DND-41 (cell line): ENCODE measurements around the gene BMPR1A.

Experiments
- ATAC-seq: fragments of 200-7000 bp; cut with Tn5 transposase; 3 replicates; pipeline ENCODE4 v1.9.1; 2021; ENCODE audit warnings: low read depth; ENCODE audit not compliant: insufficient read depth
- DNase-seq: peaks from one replicate; pipeline ENCODE4 v3.0.0-alpha.2; 2020
- H2AFZ ChIP-seq: 2 replicates; pipeline ENCODE4 v1.6.0; 2012; ENCODE audit warnings: low read depth, low read length
- H3K27ac ChIP-seq: 2 replicates; pipeline ENCODE4 v1.5.1; 2012; ENCODE audit warnings: low read length, inconsistent platforms
- H3K27me3 ChIP-seq: fragments of 200-600 bp; sonication (generic); 2 replicates; pipeline ENCODE4 v1.6.0; 2012; ENCODE audit warnings: low read length, mild to moderate bottlenecking, inconsistent platforms; ENCODE audit not compliant: insufficient read depth, poor library complexity
- H3K36me3 ChIP-seq: 2 replicates; pipeline ENCODE4 v1.5.1; 2012; ENCODE audit warnings: low read length, inconsistent platforms; ENCODE audit not compliant: insufficient read depth
- H3K4me1 ChIP-seq: 2 replicates; pipeline ENCODE4 v1.5.1; 2012; ENCODE audit warnings: mild to moderate bottlenecking, low read length; ENCODE audit not compliant: insufficient read depth
- H3K4me2 ChIP-seq: 2 replicates; pipeline ENCODE4 v1.6.0; 2012; ENCODE audit warnings: mild to moderate bottlenecking, moderate library complexity, low read length, inconsistent platforms; ENCODE audit not compliant: insufficient read depth
- H3K4me3 ChIP-seq, 2 experiments: fragments of 200-600 bp in 1 of 2; shearing (Covaris generic) in 1 of 2; 2 replicates each; pipeline ENCODE4 v1.5.1; 2012 to 2016; ENCODE audit warnings: inconsistent platforms in 2 of 2, low read length in 2 of 2, mild to moderate bottlenecking in 2 of 2, low read depth in 1 of 2, moderate library complexity in 1 of 2
- H3K79me2 ChIP-seq: 2 replicates; pipeline ENCODE4 v1.6.0; 2012; ENCODE audit warnings: low read length, inconsistent platforms; ENCODE audit not compliant: insufficient read depth
- H3K9ac ChIP-seq: 2 replicates; pipeline ENCODE4 v1.6.0; 2012; ENCODE audit warnings: low read depth, mild to moderate bottlenecking, inconsistent platforms, low read length, moderate library complexity
- H3K9me3 ChIP-seq: 2 replicates; pipeline ENCODE4 v1.5.1; 2012; ENCODE audit warnings: low read length, moderate library complexity, mild to moderate bottlenecking, inconsistent platforms; ENCODE audit not compliant: insufficient read depth, severe bottlenecking
- H4K20me1 ChIP-seq: 2 replicates; pipeline ENCODE4 v1.6.0; 2012; ENCODE audit warnings: low read length; ENCODE audit not compliant: insufficient read depth
- CTCF ChIP-seq: IDR thresholded peaks from 2 replicates; pipeline ENCODE4 v1.5.1; 2012; ENCODE audit warnings: borderline replicate concordance, low read length, moderate library complexity, mild to moderate bottlenecking; ENCODE audit not compliant: poor library complexity, severe bottlenecking; ENCODE audit errors: extremely low read depth
- EZH2 ChIP-seq: IDR thresholded peaks from 3 replicates; pipeline ENCODE4 v1.6.1; 2012; ENCODE audit warnings: borderline replicate concordance, low read depth, mild to moderate bottlenecking, moderate library complexity, low read length, inconsistent platforms; ENCODE audit not compliant: severe bottlenecking

The BMPR1A gene

DNA sequence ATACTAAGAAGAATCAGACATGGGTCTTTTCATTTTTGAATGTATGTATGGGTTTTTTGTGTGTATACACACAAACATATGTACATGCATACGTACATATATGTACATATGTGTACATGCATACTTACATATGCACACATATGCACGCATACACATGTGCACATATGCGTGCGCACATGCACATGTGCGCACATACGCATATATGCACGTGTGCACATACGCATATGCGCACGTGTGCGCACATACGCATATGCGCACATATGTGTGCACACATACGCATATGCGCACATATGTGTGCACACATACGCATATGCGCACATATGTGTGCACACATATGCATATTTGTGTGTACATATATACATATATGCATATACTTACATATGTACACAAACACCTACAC lies 4.9 kb upstream of the BMPR1A start:
- no peak overlapping the region for H2AFZ ChIP-seq
- no peak overlapping the region for H3K4me3 ChIP-seq
- no peaks in the 10 kb centered on the region for H3K9me3 ChIP-seq
- no peaks in the 10 kb centered on the region for H3K27me3 ChIP-seq
- no peaks in the 10 kb centered on the region for H3K36me3 ChIP-seq
- ATAC-seq (no peak), DNase-seq (no peak)
- no peaks in the 10 kb centered on the region for H3K79me2 ChIP-seq
- TF ChIP-seq CTCF (no peak), EZH2 (no peak)
- H3K9ac ChIP-seq, result no peak overlapping the region
- H4K20me1 ChIP-seq, result no peaks in the 10 kb centered on the region
- peaks cover 10% of the 10 kb centered on the region for H3K4me1 ChIP-seq
- no peak overlapping the region for H3K4me2 ChIP-seq
- no peak overlapping the region for H3K27ac ChIP-seq

- no peak overlapping the region for H3K4me3 ChIP-seq
- DNase-seq (no peak), ATAC-seq (no peak)
- no peaks in the 10 kb centered on the region for H3K9me3 ChIP-seq
- H3K79me2 ChIP-seq, result peaks cover 4% of the 10 kb centered on the region
- no peaks in the 10 kb centered on the region for H4K20me1 ChIP-seq
- no peak overlapping the region for H3K9ac ChIP-seq
- no peak overlapping the region for H2AFZ ChIP-seq
- TF ChIP-seq EZH2, result no peak
- TF ChIP-seq CTCF, result no peak
- H3K27me3 ChIP-seq, result no peaks in the 10 kb centered on the region
- H3K4me2 ChIP-seq, result no peak overlapping the region
- H3K4me1 ChIP-seq, result peaks cover 11% of the 10 kb centered on the region
- no peak overlapping the region for H3K27ac ChIP-seq
- no peaks in the 10 kb centered on the region for H3K36me3 ChIP-seq
These were observed 4.1 kb upstream of the BMPR1A start for GRCh38 chr10:86752311-86752710.

- H3K79me2 ChIP-seq, result peaks cover 11% of the 10 kb centered on the region
- H3K4me1 ChIP-seq, result peaks cover 18% of the 10 kb centered on the region
- H3K27me3 ChIP-seq, result no peaks in the 10 kb centered on the region
- H3K9me3 ChIP-seq, result no peaks in the 10 kb centered on the region
- 0 out of 2 replicates have a peak overlapping the region, but pooled peaks have one; percentile 36 for H2AFZ ChIP-seq
- no peak for TF ChIP-seq CTCF
- no peak for TF ChIP-seq EZH2
- ATAC-seq (no peak), DNase-seq (no peak)
- no peaks in the 10 kb centered on the region for H4K20me1 ChIP-seq
- H3K4me3 ChIP-seq, result no peak overlapping the region
- no peak overlapping the region for H3K27ac ChIP-seq
- no peak overlapping the region for H3K4me2 ChIP-seq
- H3K9ac ChIP-seq, result no peak overlapping the region
- H3K36me3 ChIP-seq, result no peaks in the 10 kb centered on the region
These were observed 3.4 kb upstream of the BMPR1A start for GRCh38 chr10:86753051-86753450.
